Mesendoderm (in vitro differentiated cells): ENCODE results near the gene SELENOO.
"Not testable (repeated sequence)": the region's sequence is repeated elsewhere in the genome, so short reads cannot be mapped to it uniquely, and the experiment has no call there.

Experiments used
- DNase-seq: peaks from one replicate; pipeline ENCODE4 v3.0.0; 2013
- H2AK5ac ChIP-seq: 2 replicates; pipeline ENCODE4 v1.6.1; 2013; ENCODE audit warnings: low read length, inconsistent platforms
- H2BK120ac ChIP-seq: 2 replicates; pipeline ENCODE4 v1.6.1; 2013; ENCODE audit warnings: low read depth, mild to moderate bottlenecking, low read length, moderate library complexity, mixed read lengths
- H2BK15ac ChIP-seq: replicated peaks from 2 replicates; pipeline ENCODE4 v1.6.1; 2013; ENCODE audit warnings: low read depth, mild to moderate bottlenecking, moderate library complexity
- H2BK5ac ChIP-seq: 2 replicates; pipeline ENCODE4 v1.6.1; 2013; ENCODE audit warnings: low read length, inconsistent platforms
- H3K18ac ChIP-seq: 2 replicates; pipeline ENCODE4 v1.6.1; 2013; ENCODE audit warnings: mild to moderate bottlenecking, low read length, mixed read lengths
- H3K23ac ChIP-seq: one replicate; pipeline ENCODE4 v1.6.1; 2013; ENCODE audit warnings: low read length
- H3K27ac ChIP-seq: 2 replicates; pipeline ENCODE4 v1.5.1; 2013; ENCODE audit warnings: low read depth, mild to moderate bottlenecking, inconsistent platforms, low read length, moderate library complexity
- H3K27me3 ChIP-seq: 2 replicates; pipeline ENCODE4 v1.6.1; 2013; ENCODE audit warnings: low read length, control low read depth, mild to moderate bottlenecking, inconsistent platforms; ENCODE audit not compliant: insufficient read depth, poor library complexity
- H3K36me3 ChIP-seq: 2 replicates; pipeline ENCODE4 v1.6.1; 2013; ENCODE audit warnings: low read length, inconsistent platforms; ENCODE audit not compliant: control insufficient read depth, insufficient read depth
- H3K4ac ChIP-seq: one replicate; pipeline ENCODE4 v1.6.1; 2013; ENCODE audit warnings: low read depth, mild to moderate bottlenecking, low read length, moderate library complexity
- H3K4me1 ChIP-seq: 2 replicates; pipeline ENCODE4 v1.6.1; 2013; ENCODE audit warnings: low read depth, low read length, inconsistent platforms; ENCODE audit not compliant: control insufficient read depth
- H3K4me2 ChIP-seq: 2 replicates; pipeline ENCODE4 v1.6.1; 2013; ENCODE audit warnings: low read length
- H3K4me3 ChIP-seq: 2 replicates; pipeline ENCODE4 v1.5.1; 2013; ENCODE audit warnings: mild to moderate bottlenecking, low read length
- H3K56ac ChIP-seq: one replicate; pipeline ENCODE4 v1.6.1; 2013; ENCODE audit warnings: low read length
- H3K79me1 ChIP-seq: 2 replicates; pipeline ENCODE4 v1.6.1; 2013; ENCODE audit warnings: low read length, inconsistent platforms
- H3K79me2 ChIP-seq: 2 replicates; pipeline ENCODE4 v1.6.1; 2013; ENCODE audit warnings: mild to moderate bottlenecking, low read length; ENCODE audit not compliant: control insufficient read depth, insufficient read depth
- H3K9ac ChIP-seq: 2 replicates; pipeline ENCODE4 v1.6.1; 2013; ENCODE audit warnings: low read length, inconsistent platforms
- H4K5ac ChIP-seq: one replicate; pipeline ENCODE4 v1.6.1; 2013; ENCODE audit warnings: low read length
- H4K8ac ChIP-seq: one replicate; pipeline ENCODE4 v1.6.1; 2013; ENCODE audit warnings: low read depth, mild to moderate bottlenecking, control low read depth, low read length, moderate library complexity
- WGBS: extraction: QIAGEN DNeasy Blood & Tissue Kit; methylation state at CpG from one replicate; pipeline ENCODE4 v1.1.7; 2013; ENCODE audit warnings: low lambda C conversion rate, missing lambda C conversion rate; ENCODE audit not compliant: insufficient coverage; ENCODE audit errors: extremely low coverage; 5-methylcytosine and 5-hydroxymethylcytosine counted together

The SELENOO gene

DNA sequence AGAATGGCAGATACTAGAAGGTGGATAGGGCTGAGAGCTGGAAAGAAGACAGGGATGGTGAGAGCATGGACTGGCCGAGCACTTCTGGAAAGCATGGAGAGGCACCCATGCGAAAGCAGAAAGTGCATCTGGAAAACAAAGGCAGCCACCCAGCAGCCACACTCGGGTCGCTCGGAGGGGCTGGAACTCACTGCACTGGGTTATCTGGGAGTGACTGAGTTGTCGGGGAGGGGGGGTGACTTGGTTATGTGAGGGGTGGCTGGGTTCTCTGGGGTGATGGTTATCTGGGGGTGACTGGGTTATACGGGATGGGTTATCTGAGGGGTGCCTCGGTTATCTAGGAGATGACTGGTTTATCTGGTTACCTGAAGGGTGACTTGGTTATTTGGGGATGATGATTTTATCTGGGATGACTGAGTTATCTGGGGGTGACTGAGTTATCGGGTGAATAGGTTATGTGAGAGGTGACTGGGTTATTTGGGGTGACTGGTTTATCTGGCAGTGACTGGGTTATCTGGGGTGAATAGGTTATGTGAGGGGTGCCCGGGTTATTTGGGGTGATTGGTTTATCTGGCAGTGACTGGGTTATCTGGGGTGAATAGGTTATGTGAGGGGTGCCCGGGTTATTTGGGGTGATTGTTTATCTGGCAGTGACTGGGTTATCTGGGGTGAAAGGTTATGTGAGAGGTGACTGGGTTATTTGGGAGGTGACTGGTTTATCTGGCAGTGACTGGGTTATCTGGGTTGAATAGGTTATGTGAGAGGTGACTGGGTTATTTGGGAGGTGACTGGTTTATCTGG is 32.9 kb upstream of the SELENOO start:
- no peak for DNase-seq
- Histone ChIP-seq H3K4me1 (no peaks in the 10 kb centered on the region), H3K27ac (no peak overlapping the region), H3K56ac (no peak overlapping the region), H2BK15ac (no peak overlapping the region), H3K23ac (no peak overlapping the region), H3K4me3 (no peak overlapping the region), H3K18ac (no peak overlapping the region), H4K8ac (no peak overlapping the region), H3K79me1 (no peaks in the 10 kb centered on the region), H2BK5ac (no peak overlapping the region), H2AK5ac (no peak overlapping the region), H4K5ac (no peak overlapping the region), H3K27me3 (peaks cover 9% of the 10 kb centered on the region), H3K36me3 (no peaks in the 10 kb centered on the region), H3K9ac (no peak overlapping the region), H3K79me2 (no peaks in the 10 kb centered on the region), H3K4me2 (no peak overlapping the region), H2BK120ac (no peak overlapping the region), H3K4ac (no peak overlapping the region)
- WGBS: 100% methylated on average over 1 of the region's 11 CpGs

DNA sequence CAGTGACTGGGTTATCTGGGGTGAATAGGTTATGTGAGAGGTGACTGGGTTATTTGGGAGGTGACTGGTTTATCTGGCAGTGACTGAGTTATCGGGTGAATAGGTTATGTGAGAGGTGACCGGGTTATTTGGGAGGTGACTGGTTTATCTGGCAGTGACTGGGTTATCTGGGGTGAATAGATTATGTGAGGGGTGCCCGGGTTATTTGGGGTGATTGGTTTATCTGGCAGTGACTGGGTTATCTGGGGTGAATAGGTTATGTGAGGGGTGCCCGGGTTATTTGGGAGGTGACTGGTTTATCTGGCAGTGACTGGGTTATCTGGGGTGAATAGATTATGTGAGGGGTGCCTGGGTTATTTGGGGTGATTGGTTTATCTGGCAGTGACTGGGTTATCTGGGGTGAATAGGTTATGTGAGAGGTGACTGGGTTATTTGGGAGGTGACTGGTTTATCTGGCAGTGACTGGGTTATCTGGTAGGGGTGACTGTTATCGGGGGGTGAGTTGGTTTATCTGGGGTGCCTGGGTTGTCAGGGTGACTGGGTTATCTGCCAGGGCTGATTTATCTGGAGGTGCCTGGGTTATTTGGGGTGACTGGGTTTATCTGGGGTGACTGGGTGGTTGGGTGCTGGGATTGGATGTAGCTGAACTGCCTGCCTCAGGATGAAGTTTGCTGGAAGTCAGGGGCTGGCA is 32.2 kb upstream of the SELENOO start:
- H3K36me3 ChIP-seq: not testable (repeated sequence)

DNA sequence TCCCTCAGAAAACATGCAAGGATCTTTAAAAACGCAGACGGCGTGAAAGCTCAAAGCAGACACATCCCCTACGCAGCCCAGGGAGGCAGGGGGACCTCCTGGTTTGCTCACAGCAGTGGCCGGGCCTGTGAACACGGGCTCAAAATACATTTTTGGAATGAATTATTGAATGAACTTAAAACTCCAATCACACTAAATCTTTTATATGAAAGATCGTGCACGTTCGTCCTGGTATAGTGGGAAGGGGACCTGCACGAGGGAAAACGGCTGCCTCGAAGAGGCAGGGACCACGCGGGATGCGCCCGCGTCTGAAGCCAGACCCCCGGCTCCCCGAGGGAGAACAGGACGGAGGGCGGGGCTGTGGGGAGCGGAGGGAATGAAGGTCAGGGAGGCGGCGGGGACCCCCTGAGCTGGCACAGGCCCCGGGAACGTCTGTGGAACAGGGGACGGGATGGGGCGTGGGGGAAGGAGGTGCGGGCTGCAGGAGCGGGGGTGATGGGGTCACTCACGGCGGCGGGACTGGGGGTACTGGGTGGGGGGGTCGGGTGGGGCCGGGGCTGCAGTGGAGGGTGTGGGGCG is 31.5 kb upstream of the SELENOO start:
- H2AK5ac ChIP-seq: no peak overlapping the region
- H4K5ac ChIP-seq: no peak overlapping the region
- DNase-seq: no peak
- H2BK15ac ChIP-seq: no peak overlapping the region
- no CpG with 5 or more reads among the region's 36 CpGs for WGBS
- H2BK120ac ChIP-seq: no peak overlapping the region
- peak overlapping the region; percentile 64 for H3K56ac ChIP-seq
- no peaks in the 10 kb centered on the region for H3K79me2 ChIP-seq
- no peak overlapping the region for H4K8ac ChIP-seq
- H3K4ac ChIP-seq: peak overlapping the region; percentile 81
- no peaks in the 10 kb centered on the region for H3K36me3 ChIP-seq
- peak overlapping the region; percentile 83 for H3K18ac ChIP-seq
- peaks cover 9% of the 10 kb centered on the region for H3K27me3 ChIP-seq
- H3K4me1 ChIP-seq: no peaks in the 10 kb centered on the region
- no peak overlapping the region for H3K23ac ChIP-seq
- H3K79me1 ChIP-seq: no peaks in the 10 kb centered on the region
- no peak overlapping the region for H2BK5ac ChIP-seq
- no peak overlapping the region for H3K4me3 ChIP-seq
- no peak overlapping the region for H3K9ac ChIP-seq
- no peak overlapping the region for H3K27ac ChIP-seq
- no peak overlapping the region for H3K4me2 ChIP-seq

More for the DNA sequence above, 32.2 kb upstream of the SELENOO start:
- H3K18ac ChIP-seq, H3K79me1 ChIP-seq, H3K27ac ChIP-seq, DNase-seq, H2BK15ac ChIP-seq, H2AK5ac ChIP-seq, H3K4me3 ChIP-seq, H3K4ac ChIP-seq, H3K79me2 ChIP-seq, H2BK5ac ChIP-seq, H3K4me1 ChIP-seq, H3K56ac ChIP-seq, H3K4me2 ChIP-seq, H3K27me3 ChIP-seq, H4K8ac ChIP-seq, H2BK120ac ChIP-seq, H3K9ac ChIP-seq, H3K23ac ChIP-seq, H4K5ac ChIP-seq: not testable (repeated sequence)
- no CpG with 5 or more reads among the region's 5 CpGs for WGBS

GRCh38 chr22:50169774-50170341 is 31.0 kb upstream of the SELENOO start:
- H2AK5ac ChIP-seq: no peak overlapping the region
- H3K9ac ChIP-seq: peak overlapping the region; percentile 61
- H3K27me3 ChIP-seq: peaks cover 9% of the 10 kb centered on the region
- H3K23ac ChIP-seq: no peak overlapping the region
- H3K18ac ChIP-seq: peak overlapping the region; percentile 83
- H3K4me3 ChIP-seq: no peak overlapping the region
- no CpG with 5 or more reads among the region's 70 CpGs for WGBS
- no peaks in the 10 kb centered on the region for H3K4me1 ChIP-seq
- no peak overlapping the region for H2BK120ac ChIP-seq
- no peak overlapping the region for H2BK5ac ChIP-seq
- no peak overlapping the region for H2BK15ac ChIP-seq
- no peaks in the 10 kb centered on the region for H3K79me2 ChIP-seq
- peak overlapping the region; percentile 81 for H3K4ac ChIP-seq
- no peaks in the 10 kb centered on the region for H3K79me1 ChIP-seq
- H4K8ac ChIP-seq: no peak overlapping the region
- no peaks in the 10 kb centered on the region for H3K36me3 ChIP-seq
- H3K27ac ChIP-seq: no peak overlapping the region
- H4K5ac ChIP-seq: no peak overlapping the region
- H3K56ac ChIP-seq: peak overlapping the region; percentile 64
- H3K4me2 ChIP-seq: no peak overlapping the region
- peak; percentile 32 for DNase-seq

DNA sequence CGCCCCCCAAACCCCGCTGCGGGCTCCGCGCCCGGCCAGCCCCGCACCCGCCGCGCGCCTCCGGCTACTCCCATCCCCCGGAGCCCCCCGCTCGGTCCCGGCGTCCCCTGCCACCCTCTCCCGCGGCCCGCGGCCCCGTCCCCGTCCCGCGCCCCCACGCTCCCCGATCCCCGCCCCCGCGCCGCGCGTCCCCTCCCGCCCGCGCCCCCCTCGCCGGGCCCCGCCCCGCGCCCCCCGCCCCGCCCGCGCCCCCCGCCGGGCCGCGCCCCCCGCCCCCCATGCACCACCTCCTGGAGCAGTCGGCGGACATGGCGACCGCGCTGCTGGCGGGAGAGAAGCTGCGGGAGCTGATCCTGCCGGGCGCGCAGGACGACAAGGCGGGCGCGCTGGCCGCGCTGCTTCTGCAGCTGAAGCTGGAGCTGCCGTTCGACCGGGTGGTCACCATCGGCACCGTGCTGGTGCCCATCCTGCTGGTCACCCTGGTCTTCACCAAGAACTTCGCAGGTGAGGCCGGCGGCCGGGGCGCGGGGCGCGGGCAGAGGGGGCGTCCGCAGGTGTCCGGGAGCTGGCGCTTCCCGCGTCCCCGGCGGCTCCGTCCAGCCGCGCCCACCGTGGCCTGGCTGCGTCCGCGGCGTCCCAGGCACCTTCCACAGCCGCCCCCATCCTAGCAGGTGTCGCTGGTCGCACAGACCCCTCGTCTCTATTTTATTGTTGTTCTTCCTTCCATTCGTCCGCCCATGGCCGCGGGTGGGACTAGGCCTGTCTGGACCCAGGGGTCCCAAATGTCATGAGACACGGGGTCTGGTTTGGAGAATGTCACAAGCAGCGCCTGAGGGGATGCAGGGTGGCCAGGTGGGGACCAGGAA is 30.1 kb upstream of the SELENOO start, which contains the start of gene PANX2:
PANX2 (plus strand) TSS at position 279 of the 866 bp plus-strand sequence; CDS start at position 279, 0 bp downstream.
- no peak within 1 kb of the TSS for H4K5ac ChIP-seq
- no peak within 1 kb of the TSS for H2BK15ac ChIP-seq
- H3K9ac ChIP-seq: peak within 1 kb of the TSS; percentile 62
- no peaks in the 10 kb centered on the region for H3K4me1 ChIP-seq
- peak within 1 kb of the TSS; percentile 81 for H3K4me2 ChIP-seq
- H2AK5ac ChIP-seq: no peak within 1 kb of the TSS
- H3K23ac ChIP-seq: no peak within 1 kb of the TSS
- no peaks in the 10 kb centered on the region for H3K79me2 ChIP-seq
- DNase-seq: no peak
- no peaks in the 10 kb centered on the region for H3K36me3 ChIP-seq
- peak within 1 kb of the TSS; percentile 33 for H3K4me3 ChIP-seq
- H2BK120ac ChIP-seq: no peak within 1 kb of the TSS
- H3K79me1 ChIP-seq: no peaks in the 10 kb centered on the region
- H2BK5ac ChIP-seq: no peak within 1 kb of the TSS
- peak within 1 kb of the TSS; percentile 89 for H3K56ac ChIP-seq
- no peak within 1 kb of the TSS for H3K27ac ChIP-seq
- H3K27me3 ChIP-seq: peaks cover 9% of the 10 kb centered on the region
- H3K18ac ChIP-seq: peak within 1 kb of the TSS; percentile 83
- WGBS: no CpG with 5 or more reads among the region's 105 CpGs
- peak within 1 kb of the TSS; percentile 81 for H3K4ac ChIP-seq
- no peak within 1 kb of the TSS for H4K8ac ChIP-seq
